Stomach (tissue), 19 donors: Measurements from ENCODE around the gene TRIM26. TPM values are rescaled to one million over a fixed set of nuclear protein-coding genes. Genes with fewer than 3 reads are reported as not detected.

Experiments used
- DNase-seq, 2 donors: peaks; one replicate each; pipeline versions ENCODE4 v3.0.0 to v3.0.0-alpha.2; 2013 to 2019
- H3K27ac ChIP-seq, 5 donors: fragments of 200-600 bp in 4 of 5; sonication (generic) in 4 of 5; one replicate each; pipeline ENCODE4 v1.5.1; 2013 to 2019; ENCODE audit warnings: mild to moderate bottlenecking in 1 of 5, moderate library complexity in 1 of 5
- H3K27me3 ChIP-seq, 3 donors: fragments of 200-600 bp; sonication (generic); one replicate each; pipeline ENCODE4 v1.5.1; 2017 to 2019; ENCODE audit warnings: mixed run types in 1 of 3
- H3K36me3 ChIP-seq, 4 donors: fragments of 200-600 bp; sonication (generic); 1 replicate in 3 of 4; 2 replicates in 1 of 4; pipeline ENCODE4 v1.5.1; 2016 to 2019
- H3K4me1 ChIP-seq, 4 donors: fragments of 200-600 bp; sonication (generic); one replicate each; pipeline ENCODE4 v1.5.1; 2016 to 2019
- H3K4me3 ChIP-seq, 4 donors: fragments of 200-600 bp; sonication (generic) in 3 of 4; one replicate each; pipeline ENCODE4 v1.5.1; 2016 to 2019; ENCODE audit warnings: mild to moderate bottlenecking in 1 of 4
- H3K9me3 ChIP-seq, 4 donors: fragments of 200-600 bp; sonication (generic); one replicate each; pipeline ENCODE4 v1.5.1; 2016 to 2019
- EP300 ChIP-seq: sonication (generic); formaldehyde crosslinking; IDR thresholded peaks from one replicate; pipeline ENCODE4 v1.6.1; 2017; ENCODE audit warnings: antibody characterized with exemption
- POLR2A ChIP-seq, 4 donors: fragments of 450-650 bp; IDR thresholded peaks; one replicate each; pipeline ENCODE4 v1.6.1; 2016; ENCODE audit warnings: antibody characterized with exemption in 4 of 4, control low read depth in 2 of 4, mild to moderate bottlenecking in 1 of 4, moderate library complexity in 1 of 4
- POLR2AphosphoS5 ChIP-seq, 3 donors: sonication (generic); formaldehyde crosslinking; IDR thresholded peaks; one replicate each; pipeline ENCODE4 v1.6.1; 2016; ENCODE audit warnings: antibody characterized with exemption in 3 of 3
- WGBS, 5 donors: extraction: QIAGEN DNeasy Blood & Tissue Kit in 3 of 5; methylation state at CpG; one replicate each; pipeline versions ENCODE4 v1.1.5 to v1.1.7; 2013 to 2018; 5-methylcytosine and 5-hydroxymethylcytosine counted together
- intact Hi-C: fragments of 100-400 bp; cut with DNase I; formaldehyde crosslinking; loops from one replicate; pipeline ENCODE4 v1.15.1; 2023; ENCODE audit warnings: low total_unique reads
- long read RNA-seq, 10 donors: transcript quantifications; one replicate each; lab custom pipeline, GENCODE V29; 2026
- polyA plus RNA-seq, 3 donors: library from polyadenylated mRNA; stranded (reverse); fragments of 200-250 nt; gene quantifications; one replicate each; pipeline ENCODE4 v1.2.3, GENCODE V29; 2013
- total RNA-seq, 5 donors: library from RNA; depleted of rRNA; stranded (reverse); fragments of >200 nt; gene quantifications; one replicate each; pipeline versions ENCODE4 v1.1.0 to v1.2.3, GENCODE V29; 2014 to 2016
- TF ChIP-seq, protein P1 (sequence below), 7 experiments: fragments of 450-650 bp in 4 of 7; fragments of 200-600 bp in 3 of 7; sonication (generic) in 3 of 7; IDR thresholded peaks; one replicate each; pipeline ENCODE4 v1.5.1; 2016 to 2019; ENCODE audit warnings: antibody characterized with exemption in 7 of 7, control low read depth in 2 of 7, mild to moderate bottlenecking in 1 of 7
- donor health status: healthy with polysubstance abuse.
- donor health status: Bipolar disorder and iron deficiency.
- donor health status: healthy.

The TRIM26 gene, protein sequence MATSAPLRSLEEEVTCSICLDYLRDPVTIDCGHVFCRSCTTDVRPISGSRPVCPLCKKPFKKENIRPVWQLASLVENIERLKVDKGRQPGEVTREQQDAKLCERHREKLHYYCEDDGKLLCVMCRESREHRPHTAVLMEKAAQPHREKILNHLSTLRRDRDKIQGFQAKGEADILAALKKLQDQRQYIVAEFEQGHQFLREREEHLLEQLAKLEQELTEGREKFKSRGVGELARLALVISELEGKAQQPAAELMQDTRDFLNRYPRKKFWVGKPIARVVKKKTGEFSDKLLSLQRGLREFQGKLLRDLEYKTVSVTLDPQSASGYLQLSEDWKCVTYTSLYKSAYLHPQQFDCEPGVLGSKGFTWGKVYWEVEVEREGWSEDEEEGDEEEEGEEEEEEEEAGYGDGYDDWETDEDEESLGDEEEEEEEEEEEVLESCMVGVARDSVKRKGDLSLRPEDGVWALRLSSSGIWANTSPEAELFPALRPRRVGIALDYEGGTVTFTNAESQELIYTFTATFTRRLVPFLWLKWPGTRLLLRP
- 10 to 100 TPM; 28.3 to 53.9 (median 38.8) TPM for total RNA-seq
- polyA plus RNA-seq, result 10 to 100 TPM; 25.1 to 30.5 (median 30.2) TPM
- long read RNA-seq, donor 1, result 0 reads
- long read RNA-seq, donor 2, partial matches to known transcripts, result 0 of 3 reads
- long read RNA-seq, donor 2, other reads (novel, unspliced or antisense), result 0 of 3 reads
- long read RNA-seq, donor 3, result 0 reads
- long read RNA-seq, donor 4, result 0 reads
- long read RNA-seq, donor 5, result 0 reads
- long read RNA-seq, donor 6, partial matches to known transcripts, result 24 of 25 reads
- long read RNA-seq, donor 6, other reads (novel, unspliced or antisense), result 0 of 25 reads
- long read RNA-seq, donor 7, partial matches to known transcripts, result 0 of 2 reads
- long read RNA-seq, donor 7, other reads (novel, unspliced or antisense), result 0 of 2 reads
- long read RNA-seq, donor 8, result 0 reads
- long read RNA-seq, donor 9, partial matches to known transcripts, result 26 of 26 reads
- long read RNA-seq, donor 9, other reads (novel, unspliced or antisense), result 0 of 26 reads
- long read RNA-seq, donor 10, result 0 reads

DNA sequence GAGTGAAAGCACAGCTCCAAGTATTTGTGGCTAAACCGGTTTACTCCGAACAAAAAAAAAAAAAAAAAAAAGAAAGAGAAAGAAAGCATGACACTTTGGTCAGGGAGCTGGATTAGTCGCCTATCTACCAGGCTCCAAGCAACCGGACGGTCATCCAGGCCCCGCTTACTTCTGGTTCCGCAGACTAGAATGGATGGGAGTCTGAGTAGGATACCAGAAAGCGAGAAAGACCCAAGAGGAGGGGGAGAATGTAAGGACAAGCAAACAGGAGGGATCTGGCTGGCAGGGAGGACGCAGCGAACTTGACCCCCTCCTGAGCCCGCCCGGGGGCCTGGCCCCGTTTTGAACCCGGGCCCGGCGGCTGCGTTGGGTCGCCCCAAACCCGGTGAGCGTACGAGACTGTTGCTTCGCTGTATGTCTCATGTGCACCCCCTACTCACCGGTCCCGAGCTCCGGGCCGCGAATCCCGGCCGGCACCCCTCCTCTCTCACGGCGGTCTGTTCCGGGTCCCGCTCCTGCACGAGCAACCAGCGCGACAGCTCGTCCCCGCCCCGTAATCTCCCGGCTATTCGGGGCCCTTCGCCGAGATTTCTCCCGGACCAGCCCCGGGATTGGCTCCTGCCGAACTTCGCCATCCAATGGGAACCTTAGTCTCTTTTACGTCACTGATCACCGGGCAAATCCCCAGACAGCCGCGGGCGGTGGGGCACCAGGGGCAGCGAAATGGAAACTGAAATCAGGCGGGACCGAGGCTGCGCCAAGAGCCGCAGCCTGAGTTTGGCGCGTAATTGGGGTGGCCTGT lies at the start of gene TRIM26:
TRIM26 (minus strand) TSS at position 542 of the 802 bp plus-strand sequence. CDS start 14,303 bp downstream, outside the sequence.
- DNase-seq, result peak; percentile 99
- H3K27me3 ChIP-seq, result no peaks in the 10 kb centered on the region
- intact Hi-C loops, result no loop called here
- H3K27ac ChIP-seq, result peak within 1 kb of the TSS; percentile 94 to 99 (median 97)
- H3K9me3 ChIP-seq, result no peaks in the 10 kb centered on the region
- peaks cover 43 to 56% (median 53%) of the 10 kb centered on the region in 4 donors for H3K4me1 ChIP-seq
- H3K4me3 ChIP-seq, result peak within 1 kb of the TSS; percentile 65 to 92 (median 71)
- TF ChIP-seq EP300, result no peak
- peak; percentile 92 to 98 (median 98) for TF ChIP-seq POLR2AphosphoS5 (IDR thresholded peaks at IDR 0.05)
- TF ChIP-seq POLR2A (IDR thresholded peaks at IDR 0.05), result peak in 2 of 4 donors; percentile 85 to 88
- TF ChIP-seq, protein P1, sequence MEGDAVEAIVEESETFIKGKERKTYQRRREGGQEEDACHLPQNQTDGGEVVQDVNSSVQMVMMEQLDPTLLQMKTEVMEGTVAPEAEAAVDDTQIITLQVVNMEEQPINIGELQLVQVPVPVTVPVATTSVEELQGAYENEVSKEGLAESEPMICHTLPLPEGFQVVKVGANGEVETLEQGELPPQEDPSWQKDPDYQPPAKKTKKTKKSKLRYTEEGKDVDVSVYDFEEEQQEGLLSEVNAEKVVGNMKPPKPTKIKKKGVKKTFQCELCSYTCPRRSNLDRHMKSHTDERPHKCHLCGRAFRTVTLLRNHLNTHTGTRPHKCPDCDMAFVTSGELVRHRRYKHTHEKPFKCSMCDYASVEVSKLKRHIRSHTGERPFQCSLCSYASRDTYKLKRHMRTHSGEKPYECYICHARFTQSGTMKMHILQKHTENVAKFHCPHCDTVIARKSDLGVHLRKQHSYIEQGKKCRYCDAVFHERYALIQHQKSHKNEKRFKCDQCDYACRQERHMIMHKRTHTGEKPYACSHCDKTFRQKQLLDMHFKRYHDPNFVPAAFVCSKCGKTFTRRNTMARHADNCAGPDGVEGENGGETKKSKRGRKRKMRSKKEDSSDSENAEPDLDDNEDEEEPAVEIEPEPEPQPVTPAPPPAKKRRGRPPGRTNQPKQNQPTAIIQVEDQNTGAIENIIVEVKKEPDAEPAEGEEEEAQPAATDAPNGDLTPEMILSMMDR (IDR thresholded peaks at IDR 0.05), result no peak
- no peaks in the 10 kb centered on the region for H3K36me3 ChIP-seq
- 0 to 1% (median 0%) methylated on average over 53 to 59 of the region's 59 CpGs for WGBS, 5 donors

DNA sequence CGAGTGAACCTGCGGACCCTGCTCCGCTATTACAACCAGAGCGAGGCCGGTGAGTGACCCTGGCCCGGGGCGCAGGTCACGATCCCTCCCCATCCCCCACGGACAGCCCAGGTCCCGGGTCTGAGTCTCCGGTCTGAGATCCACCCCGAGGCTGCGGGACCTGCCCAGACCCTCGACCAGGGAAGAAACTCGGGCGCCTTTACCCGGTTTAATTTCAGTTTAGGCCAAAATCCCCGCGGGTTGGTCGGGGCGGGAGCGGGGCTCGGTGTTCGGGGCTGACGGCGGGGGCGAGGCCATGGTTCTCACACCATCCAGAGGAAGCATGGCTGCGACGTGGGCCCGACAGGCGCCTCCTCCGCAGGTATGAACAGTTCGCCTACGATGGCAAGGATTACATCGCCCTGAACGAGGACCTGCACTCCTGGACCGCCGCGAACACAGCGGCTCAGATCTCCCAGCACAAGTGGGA lies 46.9 kb upstream of the TRIM26 start:
- Histone ChIP-seq H3K4me3 (peak overlapping the region; percentile 74 to 85 (median 83)), H3K27me3 (peaks cover 0 to 16% (median 0%) of the 10 kb centered on the region in 3 donors), H3K27ac (peak overlapping the region in 4 of 5 donors; percentile 79 to 87 (median 84)), H3K4me1 (peaks cover 6 to 16% (median 10%) of the 10 kb centered on the region in 4 donors), H3K36me3 (peaks cover 0 to 8% (median 1%) of the 10 kb centered on the region in 4 donors), H3K9me3 (no peaks in the 10 kb centered on the region)
- intact Hi-C loops, result no loop called here
- DNase-seq, result peak in 1 of 2 donors; percentile 58
- TF ChIP-seq EP300, result no peak
- TF ChIP-seq POLR2AphosphoS5 (IDR thresholded peaks at IDR 0.05), result no peak
- TF ChIP-seq, protein P1 (IDR thresholded peaks at IDR 0.05), result no peak
- TF ChIP-seq POLR2A (IDR thresholded peaks at IDR 0.05), result no peak
- 9 to 17% (median 10%) methylated on average over 26 to 40 of the region's 40 CpGs; no CpG with 5 or more reads in 1 of the 5 donors for WGBS, 5 donors

GRCh38 chr6:30259140-30260035 lies 46.2 kb upstream of the TRIM26 start:
- intact Hi-C loops, result no loop called here
- Histone ChIP-seq H3K4me3 (peak overlapping the region; percentile 74 to 85 (median 83)), H3K9me3 (no peaks in the 10 kb centered on the region), H3K27ac (peak overlapping the region; percentile 34 to 87 (median 84)), H3K4me1 (peaks cover 6 to 16% (median 10%) of the 10 kb centered on the region in 4 donors), H3K36me3 (peaks cover 0 to 2% (median 0%) of the 10 kb centered on the region in 4 donors), H3K27me3 (peaks cover 0 to 20% (median 0%) of the 10 kb centered on the region in 3 donors)
- TF ChIP-seq POLR2A (IDR thresholded peaks at IDR 0.05) (no peak), POLR2AphosphoS5 (IDR thresholded peaks at IDR 0.05) (no peak), EP300 (no peak)
- TF ChIP-seq, protein P1 (IDR thresholded peaks at IDR 0.05), result no peak
- 1 to 4% (median 2%) methylated on average over 35 to 56 of the region's 56 CpGs for WGBS, 5 donors
- DNase-seq, result peak; percentile 70 to 93
